Effector memory CD8-positive, alpha-beta T cell (primary cell): ENCODE data around the gene ZNF423.

Experiments used
- ATAC-seq: fragments of 150-1000 bp; cut with Tn5 transposase; replicated peaks from 2 replicates; pipeline ENCODE4 v1.10.0; 2021; ENCODE audit warnings: mild to moderate bottlenecking, moderate library complexity
- DNase-seq, 3 experiments: peaks; one replicate each; pipeline ENCODE4 v3.0.0; 2021
- H3K27ac Mint-ChIP-seq, 2 donors: one replicate each; pipeline ENCODE4 v1.8.0; 2022; ENCODE audit warnings: mild to moderate bottlenecking in 2 of 2, mixed read lengths in 2 of 2, moderate library complexity in 2 of 2
- H3K27me3 Mint-ChIP-seq, 2 donors: one replicate each; pipeline ENCODE4 v1.8.0; 2022; ENCODE audit warnings: mixed read lengths in 2 of 2
- H3K36me3 Mint-ChIP-seq: one replicate; pipeline ENCODE4 v1.8.0; 2022; ENCODE audit warnings: mild to moderate bottlenecking, moderate library complexity, mixed read lengths; ENCODE audit not compliant: insufficient read depth
- H3K4me1 Mint-ChIP-seq, 2 donors: one replicate each; pipeline ENCODE4 v1.8.0; 2022; ENCODE audit warnings: low read depth in 2 of 2, mixed read lengths in 2 of 2
- H3K4me3 Mint-ChIP-seq, 2 donors: one replicate each; pipeline ENCODE4 v1.8.0; 2022; ENCODE audit warnings: mild to moderate bottlenecking in 2 of 2, mixed read lengths in 2 of 2, moderate library complexity in 2 of 2
- H3K9me3 Mint-ChIP-seq, 2 donors: one replicate each; pipeline ENCODE4 v1.8.0; 2022; ENCODE audit warnings: mixed read lengths in 2 of 2

Gene ZNF423

GRCh38 chr16:49623501-49624266 is 232.2 kb downstream of the ZNF423 start:
- no peak for ATAC-seq

DNA sequence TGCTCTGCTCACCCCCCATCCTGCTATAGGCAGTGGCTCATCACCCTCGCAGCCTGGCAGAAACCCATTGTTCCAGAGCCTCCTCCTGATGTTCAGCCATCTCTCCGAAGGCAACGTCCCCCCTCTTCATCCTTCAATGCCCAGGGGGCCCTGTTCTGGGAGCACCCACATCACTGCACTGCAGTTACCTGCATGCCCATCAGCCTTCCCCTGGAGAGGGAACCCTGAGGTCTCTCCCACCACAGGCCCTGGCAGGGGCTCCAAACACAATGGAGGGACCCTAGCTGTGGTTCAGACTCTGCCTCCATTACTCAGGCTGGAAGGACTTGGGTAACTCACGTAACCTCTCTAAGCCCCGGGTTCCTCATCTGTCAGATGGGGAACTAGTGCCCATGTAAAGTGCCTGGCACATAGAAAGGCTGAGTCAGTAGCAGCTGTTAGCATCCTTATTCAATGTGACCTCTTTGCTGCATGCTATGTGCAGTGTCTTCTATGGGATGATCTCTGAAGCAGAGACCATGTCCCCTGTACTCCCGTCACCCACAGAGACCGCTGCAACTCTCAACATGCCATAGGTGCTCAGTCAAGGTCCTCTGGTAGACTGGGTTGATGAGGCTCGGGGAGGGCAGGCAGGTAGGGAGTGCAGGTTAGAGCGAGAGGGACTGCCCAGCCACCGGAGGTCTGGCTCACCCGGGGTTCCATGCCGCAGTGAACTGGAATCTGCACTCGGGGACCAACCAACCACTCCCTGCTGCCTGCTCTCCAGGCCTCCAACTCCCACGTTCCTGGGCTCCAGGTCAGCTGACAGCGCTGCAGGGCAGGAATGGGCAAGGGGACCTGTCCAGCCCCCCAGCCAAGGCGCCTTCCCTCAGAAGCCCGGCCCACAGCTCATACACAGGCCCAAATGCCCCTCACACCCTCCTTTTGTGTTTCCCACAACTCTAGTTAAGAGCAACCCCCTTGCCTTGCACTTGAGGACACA is 233.2 kb downstream of the ZNF423 start:
- no peak for DNase-seq

More at GRCh38 chr16:49623501-49624266, 232.2 kb downstream of the ZNF423 start:
- Mint-ChIP-seq H3K27ac (no peak overlapping the region), H3K4me3 (no peak overlapping the region), H3K27me3 (no peaks in the 10 kb centered on the region), H3K9me3 (no peaks in the 10 kb centered on the region), H3K4me1 (no peaks in the 10 kb centered on the region), H3K36me3 (no peaks in the 10 kb centered on the region)
- no peak for DNase-seq

DNA sequence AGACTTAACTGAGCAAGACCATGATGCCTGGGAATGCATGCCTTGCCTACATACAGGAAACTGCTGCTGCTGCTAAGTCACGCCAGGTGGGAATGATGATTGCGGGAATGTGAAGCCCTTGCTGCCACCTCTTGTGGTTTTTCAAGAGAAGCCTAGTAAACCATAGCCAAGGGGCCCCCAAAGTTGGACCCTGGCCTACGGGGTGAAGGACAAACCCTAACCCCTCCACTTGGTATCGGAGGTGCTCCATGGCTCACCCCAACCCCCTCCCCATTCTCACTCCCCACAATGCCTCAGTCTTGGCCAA is 233.9 kb downstream of the ZNF423 start:
- no peak for ATAC-seq

More for the DNA sequence above, 233.2 kb downstream of the ZNF423 start:
- Mint-ChIP-seq H3K4me3 (no peak overlapping the region), H3K9me3 (no peaks in the 10 kb centered on the region), H3K27ac (no peak overlapping the region), H3K27me3 (no peaks in the 10 kb centered on the region), H3K4me1 (no peaks in the 10 kb centered on the region), H3K36me3 (no peaks in the 10 kb centered on the region)
- no peak for ATAC-seq

DNA sequence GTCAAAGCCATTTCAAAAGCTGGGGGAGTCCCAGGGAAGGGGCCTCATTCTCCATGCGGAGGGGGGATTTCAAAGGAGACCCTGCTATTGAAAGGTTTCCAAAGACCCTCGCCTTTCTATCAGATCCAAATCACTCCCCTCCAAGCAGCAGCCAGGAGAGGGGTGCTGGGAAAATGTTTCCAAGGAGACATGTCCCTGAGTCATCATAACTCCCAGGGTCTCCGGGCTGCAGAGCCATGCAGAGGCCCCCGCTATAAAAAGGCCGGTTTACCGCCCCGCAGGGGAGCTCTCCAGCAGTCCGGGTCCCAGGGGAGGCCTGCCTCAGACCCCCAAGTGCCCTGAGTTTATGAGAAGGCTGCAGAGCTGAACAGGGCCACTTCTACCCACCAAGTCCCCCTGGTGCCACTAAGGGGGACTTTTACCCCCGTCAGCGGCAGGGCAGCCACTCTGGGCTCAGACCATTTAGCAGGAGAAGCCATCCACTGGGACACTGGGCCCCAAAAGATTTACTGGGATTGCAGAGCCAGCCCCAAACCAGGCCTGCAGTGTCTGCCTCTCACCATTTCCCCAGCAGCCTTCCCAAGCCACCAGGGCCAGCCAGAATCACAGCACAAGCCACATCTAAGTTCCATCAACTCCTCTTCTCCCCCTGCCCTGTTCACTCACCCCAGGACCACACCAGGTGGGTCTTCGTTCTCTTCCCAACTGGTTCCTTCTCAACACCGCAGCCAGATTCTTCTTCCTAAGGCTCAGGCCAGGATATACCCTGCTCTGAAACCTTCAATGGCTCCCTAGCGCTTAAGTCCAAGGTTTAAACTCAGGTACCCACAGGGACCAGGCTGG is 234.4 kb downstream of the ZNF423 start:
- no peak overlapping the region for H3K4me3 Mint-ChIP-seq
- H3K27me3 Mint-ChIP-seq = no peaks in the 10 kb centered on the region
- no peaks in the 10 kb centered on the region for H3K36me3 Mint-ChIP-seq
- ATAC-seq (no peak), DNase-seq (no peak)
- no peaks in the 10 kb centered on the region for H3K9me3 Mint-ChIP-seq
- H3K27ac Mint-ChIP-seq = no peak overlapping the region
- no peaks in the 10 kb centered on the region for H3K4me1 Mint-ChIP-seq

More for the DNA sequence above, 233.9 kb downstream of the ZNF423 start:
- no peak for DNase-seq
- Mint-ChIP-seq H3K27ac (no peak overlapping the region), H3K27me3 (no peaks in the 10 kb centered on the region), H3K36me3 (no peaks in the 10 kb centered on the region), H3K4me3 (no peak overlapping the region), H3K9me3 (no peaks in the 10 kb centered on the region), H3K4me1 (no peaks in the 10 kb centered on the region)

GRCh38 chr16:49620869-49621240 is 235.1 kb downstream of the ZNF423 start:
- Mint-ChIP-seq H3K9me3 (no peaks in the 10 kb centered on the region), H3K36me3 (no peaks in the 10 kb centered on the region), H3K4me1 (no peaks in the 10 kb centered on the region), H3K27ac (no peak overlapping the region), H3K4me3 (no peak overlapping the region), H3K27me3 (no peaks in the 10 kb centered on the region)
- no peak for ATAC-seq
- DNase-seq = no peak

- DNase-seq (no peak), ATAC-seq (no peak)
- Mint-ChIP-seq H3K36me3 (no peaks in the 10 kb centered on the region), H3K27ac (no peak overlapping the region), H3K4me1 (no peaks in the 10 kb centered on the region), H3K4me3 (no peak overlapping the region), H3K9me3 (no peaks in the 10 kb centered on the region), H3K27me3 (no peaks in the 10 kb centered on the region)
Observed at GRCh38 chr16:49620158-49620868, 235.6 kb downstream of the ZNF423 start.

DNA sequence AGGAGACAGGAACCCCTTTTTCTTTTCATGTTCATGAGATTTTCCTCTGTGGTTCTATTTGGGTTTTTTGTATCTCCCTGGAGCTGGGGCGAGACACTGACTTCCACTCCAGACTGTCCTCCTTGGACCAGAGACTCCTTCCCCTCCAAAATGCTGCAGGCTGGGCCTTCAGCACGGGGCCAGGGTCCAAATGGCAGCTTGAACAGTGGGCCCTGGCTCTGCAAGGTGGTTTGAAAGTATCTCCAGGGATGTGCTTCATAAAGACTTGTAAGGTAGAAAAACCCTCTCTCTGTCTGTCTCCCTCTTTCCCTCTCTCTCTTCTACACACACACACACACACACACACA is 236.1 kb downstream of the ZNF423 start:
- Mint-ChIP-seq H3K27ac (no peak overlapping the region), H3K4me1 (no peaks in the 10 kb centered on the region), H3K36me3 (no peaks in the 10 kb centered on the region), H3K27me3 (no peaks in the 10 kb centered on the region), H3K4me3 (no peak overlapping the region), H3K9me3 (no peaks in the 10 kb centered on the region)
- ATAC-seq (no peak), DNase-seq (no peak)

DNA sequence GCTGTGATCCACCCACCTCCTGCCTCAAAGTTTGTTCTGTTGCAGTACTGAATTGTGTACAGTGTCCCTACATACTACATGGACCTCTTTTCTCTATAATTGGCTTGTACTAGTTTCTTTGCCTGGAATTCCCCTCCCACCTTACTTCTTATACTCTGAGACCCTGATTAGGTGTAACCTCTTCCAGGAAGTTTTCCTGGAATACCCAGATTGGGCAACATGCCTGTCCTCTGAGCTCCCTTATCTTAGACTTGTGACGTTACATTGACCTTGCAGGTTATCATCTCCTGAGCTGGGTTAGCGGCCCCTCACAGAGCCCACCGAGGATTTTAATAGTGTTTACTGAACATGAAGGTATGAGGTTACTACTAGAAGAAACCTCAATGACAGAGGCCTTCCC is 237.0 kb downstream of the ZNF423 start:
- H3K9me3 Mint-ChIP-seq = no peaks in the 10 kb centered on the region
- no peak for DNase-seq
- no peak for ATAC-seq
- H3K27me3 Mint-ChIP-seq = no peaks in the 10 kb centered on the region
- no peak overlapping the region for H3K4me3 Mint-ChIP-seq
- H3K4me1 Mint-ChIP-seq = no peaks in the 10 kb centered on the region
- H3K36me3 Mint-ChIP-seq = no peaks in the 10 kb centered on the region
- no peak overlapping the region for H3K27ac Mint-ChIP-seq

GRCh38 chr16:49617710-49618330 is 238.1 kb downstream of the ZNF423 start:
- no peaks in the 10 kb centered on the region for H3K27me3 Mint-ChIP-seq
- H3K9me3 Mint-ChIP-seq = no peaks in the 10 kb centered on the region
- no peak for DNase-seq

GRCh38 chr16:49617016-49617629 is 238.8 kb downstream of the ZNF423 start:
- ATAC-seq (no peak), DNase-seq (no peak)
- no peaks in the 10 kb centered on the region for H3K36me3 Mint-ChIP-seq
- no peaks in the 10 kb centered on the region for H3K27me3 Mint-ChIP-seq
- no peaks in the 10 kb centered on the region for H3K4me1 Mint-ChIP-seq
- H3K9me3 Mint-ChIP-seq = no peaks in the 10 kb centered on the region
- H3K27ac Mint-ChIP-seq = no peak overlapping the region
- H3K4me3 Mint-ChIP-seq = no peak overlapping the region

More at GRCh38 chr16:49617710-49618330, 238.1 kb downstream of the ZNF423 start:
- Mint-ChIP-seq H3K4me3 (no peak overlapping the region), H3K4me1 (no peaks in the 10 kb centered on the region), H3K36me3 (no peaks in the 10 kb centered on the region), H3K27ac (no peak overlapping the region)
- no peak for ATAC-seq

- Mint-ChIP-seq H3K27ac (no peak overlapping the region), H3K27me3 (no peaks in the 10 kb centered on the region), H3K36me3 (no peaks in the 10 kb centered on the region), H3K4me1 (no peaks in the 10 kb centered on the region), H3K4me3 (no peak overlapping the region), H3K9me3 (no peaks in the 10 kb centered on the region)
- ATAC-seq (no peak), DNase-seq (no peak)
Observed at GRCh38 chr16:49615576-49615975, 240.3 kb downstream of the ZNF423 start.

GRCh38 chr16:49610983-49611382 is 244.9 kb downstream of the ZNF423 start:
- Mint-ChIP-seq H3K36me3 (no peaks in the 10 kb centered on the region), H3K27me3 (peaks cover 36 to 38% of the 10 kb centered on the region in 2 donors), H3K4me3 (no peak overlapping the region), H3K9me3 (no peaks in the 10 kb centered on the region), H3K27ac (no peak overlapping the region), H3K4me1 (no peaks in the 10 kb centered on the region)
- ATAC-seq = no peak
- no peak for DNase-seq
